Endothelial cell of umbilical vein (primary cell): ENCODE data around the gene IDUA. TPM values are rescaled to one million over a fixed set of nuclear protein-coding genes. Genes with fewer than 3 reads are reported as not detected.

ENCODE experiments used
- BruUV-seq: library from RNA; stranded (reverse); fragments of 400-500 nt; replicated peaks from 2 replicates; lab custom pipeline; 2021; lab: Mats Ljungman, UMichigan
- CTCF ChIA-PET: fragments of 300-600, 350-600 bp; sonication (Branson Sonifier 250); formaldehyde crosslinking; loops from one replicate; lab custom pipeline; 2021; ENCODE audit warnings: antibody characterized with exemption, inconsistent platforms; lab: Charles Lee
- POLR2A ChIA-PET: fragments of 300-600, 350-600 bp; sonication (Branson Sonifier 250); formaldehyde crosslinking; loops from one replicate; lab custom pipeline; 2021; ENCODE audit warnings: antibody characterized with exemption, inconsistent platforms; lab: Charles Lee
- DNase-seq: peaks from one replicate; pipeline ENCODE4 v3.0.0-alpha.2; 2011; ENCODE audit warnings: low read depth, low spot score
- FAIRE-seq: peaks from 2 replicates; lab custom pipeline; 2011; peaks lifted over from hg19 to GRCh38; lab: Jason Lieb, UNC
- H2AFZ ChIP-seq: 2 replicates; pipeline ENCODE4 v1.6.0; 2012; ENCODE audit warnings: low read depth, low read length, control low read depth, inconsistent platforms
- H3K27ac ChIP-seq: 2 replicates; pipeline ENCODE4 v1.5.1; 2011; ENCODE audit warnings: low read depth, mild to moderate bottlenecking, control low read depth, low read length, moderate library complexity; ENCODE audit not compliant: insufficient read depth
- H3K27me3 ChIP-seq, 2 experiments: 2 replicates each; pipeline versions ENCODE4 v1.6.0 to v1.6.1; 2011; ENCODE audit warnings: low read length in 2 of 2, mixed read lengths in 1 of 2; ENCODE audit not compliant: control insufficient read depth in 2 of 2, insufficient read depth in 2 of 2
- H3K36me3 ChIP-seq, 2 experiments: 2 replicates in 1 of 2; 3 replicates in 1 of 2; pipeline ENCODE4 v1.5.1; 2011; ENCODE audit warnings: low read length in 2 of 2, mild to moderate bottlenecking in 1 of 2, moderate library complexity in 1 of 2; ENCODE audit not compliant: control insufficient read depth in 2 of 2, insufficient read depth in 2 of 2; ENCODE audit errors: extremely low read depth in 1 of 2
- H3K4me1 ChIP-seq: 3 replicates; pipeline ENCODE4 v1.5.1; 2011; ENCODE audit warnings: mild to moderate bottlenecking, low read length; ENCODE audit not compliant: control insufficient read depth, insufficient read depth; ENCODE audit errors: extremely low read depth
- H3K4me2 ChIP-seq: 2 replicates; pipeline ENCODE4 v1.6.1; 2011; ENCODE audit warnings: low read length, control low read depth, mixed read lengths; ENCODE audit not compliant: insufficient read depth
- H3K4me3 ChIP-seq, 3 experiments: fragments of 200-600 bp in 1 of 3; sonication (generic), shearing (Covaris generic) in 1 of 3; replicated peaks in 1 of 3; 2 replicates each; pipeline ENCODE4 v1.5.1; 2011 to 2016; ENCODE audit warnings: control low read depth in 3 of 3, low read length in 3 of 3, mild to moderate bottlenecking in 2 of 3, inconsistent platforms in 1 of 3, low read depth in 1 of 3, moderate library complexity in 1 of 3; ENCODE audit not compliant: insufficient read depth in 1 of 3
- H3K79me2 ChIP-seq: 2 replicates; pipeline ENCODE4 v1.6.0; 2012; ENCODE audit warnings: low read length, inconsistent platforms; ENCODE audit not compliant: control insufficient read depth, insufficient read depth
- H3K9ac ChIP-seq: replicated peaks from 2 replicates; pipeline ENCODE3; 2011; ENCODE audit warnings: low read length, control low read depth; ENCODE audit not compliant: insufficient read depth; ENCODE audit errors: extremely low read depth
- H3K9me1 ChIP-seq: replicated peaks from 3 replicates; pipeline ENCODE4 v1.6.0; 2011; ENCODE audit warnings: mild to moderate bottlenecking, low read length; ENCODE audit not compliant: control insufficient read depth, insufficient read depth; ENCODE audit errors: extremely low read depth
- H3K9me3 ChIP-seq: replicated peaks from 2 replicates; pipeline ENCODE4 v1.5.1; 2012; ENCODE audit warnings: low read length, inconsistent platforms; ENCODE audit not compliant: control insufficient read depth, insufficient read depth
- H4K20me1 ChIP-seq: replicated peaks from 2 replicates; pipeline ENCODE3; 2011; ENCODE audit warnings: mild to moderate bottlenecking, low read length; ENCODE audit not compliant: control insufficient read depth, insufficient read depth; ENCODE audit errors: extremely low read depth
- EZH2 ChIP-seq: IDR thresholded peaks from 2 replicates; pipeline ENCODE4 v1.6.1; 2012; ENCODE audit warnings: borderline replicate concordance, low read depth, mild to moderate bottlenecking, moderate library complexity, low read length, inconsistent platforms; ENCODE audit not compliant: severe bottlenecking
- FOS ChIP-seq: IDR thresholded peaks from 2 replicates; pipeline ENCODE4 v1.6.1; 2011; ENCODE audit warnings: mild to moderate bottlenecking, low read length, moderate library complexity, borderline replicate concordance; ENCODE audit not compliant: insufficient read depth
- GATA2 ChIP-seq: IDR thresholded peaks from 2 replicates; pipeline ENCODE4 v1.7.0; 2011; ENCODE audit warnings: low read depth, mild to moderate bottlenecking, moderate library complexity, mixed read lengths, low read length; ENCODE audit not compliant: insufficient read length, insufficient read depth
- JUN ChIP-seq: IDR thresholded peaks from 2 replicates; pipeline ENCODE4 v1.6.1; 2011; ENCODE audit warnings: borderline replicate concordance, low read depth; ENCODE audit not compliant: insufficient read length, insufficient read depth
- MYC ChIP-seq: IDR thresholded peaks from one replicate; pipeline ENCODE4 v1.6.1; 2011; ENCODE audit warnings: mild to moderate bottlenecking, low read depth, low read length
- POLR2A ChIP-seq: IDR thresholded peaks from 2 replicates; pipeline ENCODE4 v1.6.1; 2012; ENCODE audit warnings: low read depth, mild to moderate bottlenecking, control low read depth, low read length
- POLR2AphosphoS5 ChIP-seq: IDR thresholded peaks from 2 replicates; pipeline ENCODE4 v1.6.1; 2012; ENCODE audit warnings: low read depth, mild to moderate bottlenecking, control low read depth, low read length, moderate library complexity; ENCODE audit not compliant: insufficient read depth
- dilution Hi-C: fragments of 300-500 bp; cut with MboI; formaldehyde crosslinking; loops from one replicate; pipeline ENCODE4 v1.15.0; 2019; ENCODE audit warnings: low sequenced_read_pairs; ENCODE audit not compliant: extremely low pct_ligation_motif_present
- intact Hi-C: fragments of 100-400 bp; cut with micrococcal nuclease; formaldehyde crosslinking; loops from one replicate; pipeline ENCODE4 v1.10.0; 2022
- polyA plus RNA-seq, 4 experiments: library from polyadenylated mRNA; depleted of rRNA in 3 of 4; stranded (reverse) in 3 of 4; unstranded in 1 of 4; fragments of >200 nt; gene quantifications; 2 replicates each; pipeline versions ENCODE4 v1.2.1 to v1.2.3, GENCODE V29; 2011 to 2012; ENCODE audit warnings: missing spikeins in 1 of 4
- total RNA-seq: library from RNA; stranded (reverse); gene quantifications from 2 replicates; pipeline ENCODE4 v1.2.3, GENCODE V29; 2021
- TF ChIP-seq, protein P1 (sequence below): IDR thresholded peaks from 2 replicates; pipeline ENCODE4 v1.6.1; 2011; ENCODE audit not compliant: insufficient read depth, insufficient read length
- TF ChIP-seq, protein P2 (sequence below), 2 donors: IDR thresholded peaks; 1 replicate in 1 of 2; 2 replicates in 1 of 2; pipeline ENCODE4 v1.5.1; 2011; ENCODE audit warnings: low read length in 2 of 2, mild to moderate bottlenecking in 2 of 2, moderate library complexity in 2 of 2, control low read depth in 1 of 2, inconsistent platforms in 1 of 2, low read depth in 1 of 2; ENCODE audit not compliant: insufficient read depth in 1 of 2; ENCODE audit errors: extremely low read depth in 1 of 2

The IDUA gene
- total and polyA plus RNA-seq, 2 donors (not counting 3 experiments of a cell fraction or from before 2014, with no cell fraction given) = 19.1 to 34.1 TPM

DNA sequence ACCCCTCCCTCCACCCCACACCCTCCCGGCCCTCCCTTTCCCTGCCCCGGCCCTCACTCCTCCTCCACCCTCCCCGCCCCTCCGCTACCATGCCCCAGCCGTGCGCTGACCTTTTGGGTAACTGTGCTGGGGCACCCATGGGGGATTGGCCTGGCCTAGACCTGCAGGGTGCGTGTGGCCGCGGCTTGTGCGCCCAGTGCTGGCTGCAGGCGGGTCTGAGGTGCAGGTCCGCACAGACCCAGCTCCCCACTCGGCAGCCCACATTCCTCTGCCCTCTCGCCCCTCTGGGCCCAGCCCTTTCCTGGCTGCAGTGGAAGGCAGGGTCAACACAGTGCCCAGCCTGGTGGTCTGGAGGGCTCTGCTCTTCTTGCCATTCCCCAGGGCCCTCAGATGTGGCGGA is 49.3 kb downstream of the IDUA start:
- H3K27me3 ChIP-seq = no peaks in the 10 kb centered on the region
- no peaks in the 10 kb centered on the region for H3K9me1 ChIP-seq
- ChIA-PET CTCF (interaction anchor here (0.6 to 1.6 kb wide), 4 partner anchors 9 to 362 kb away, joined by 3 to 4 read pairs (median 4); partner anchors contain the start of genes ATP5ME and MYL5), POLR2A (no interaction called here)
- H3K4me3 ChIP-seq = no peak overlapping the region
- no peak overlapping the region for H3K27ac ChIP-seq
- TF ChIP-seq GATA2 = no peak
- TF ChIP-seq, protein P1, sequence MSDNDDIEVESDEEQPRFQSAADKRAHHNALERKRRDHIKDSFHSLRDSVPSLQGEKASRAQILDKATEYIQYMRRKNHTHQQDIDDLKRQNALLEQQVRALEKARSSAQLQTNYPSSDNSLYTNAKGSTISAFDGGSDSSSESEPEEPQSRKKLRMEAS = no peak
- no peak for TF ChIP-seq FOS
- no peak for TF ChIP-seq POLR2A
- TF ChIP-seq MYC = no peak
- no peak for TF ChIP-seq POLR2AphosphoS5
- no peak for TF ChIP-seq EZH2
- TF ChIP-seq, protein P2, sequence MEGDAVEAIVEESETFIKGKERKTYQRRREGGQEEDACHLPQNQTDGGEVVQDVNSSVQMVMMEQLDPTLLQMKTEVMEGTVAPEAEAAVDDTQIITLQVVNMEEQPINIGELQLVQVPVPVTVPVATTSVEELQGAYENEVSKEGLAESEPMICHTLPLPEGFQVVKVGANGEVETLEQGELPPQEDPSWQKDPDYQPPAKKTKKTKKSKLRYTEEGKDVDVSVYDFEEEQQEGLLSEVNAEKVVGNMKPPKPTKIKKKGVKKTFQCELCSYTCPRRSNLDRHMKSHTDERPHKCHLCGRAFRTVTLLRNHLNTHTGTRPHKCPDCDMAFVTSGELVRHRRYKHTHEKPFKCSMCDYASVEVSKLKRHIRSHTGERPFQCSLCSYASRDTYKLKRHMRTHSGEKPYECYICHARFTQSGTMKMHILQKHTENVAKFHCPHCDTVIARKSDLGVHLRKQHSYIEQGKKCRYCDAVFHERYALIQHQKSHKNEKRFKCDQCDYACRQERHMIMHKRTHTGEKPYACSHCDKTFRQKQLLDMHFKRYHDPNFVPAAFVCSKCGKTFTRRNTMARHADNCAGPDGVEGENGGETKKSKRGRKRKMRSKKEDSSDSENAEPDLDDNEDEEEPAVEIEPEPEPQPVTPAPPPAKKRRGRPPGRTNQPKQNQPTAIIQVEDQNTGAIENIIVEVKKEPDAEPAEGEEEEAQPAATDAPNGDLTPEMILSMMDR (IDR thresholded peaks at IDR 0.05; ENCODE audit: extremely low read depth in 1 of 2, insufficient read depth in 1 of 2, low read depth in 1 of 2, low read length in 2 of 2) = no peak
- TF ChIP-seq JUN = no peak
- H3K4me2 ChIP-seq = no peak overlapping the region
- no peak overlapping the region for H3K9ac ChIP-seq
- no peak overlapping the region for H2AFZ ChIP-seq
- no TSS peak for BruUV-seq
- H3K4me1 ChIP-seq = no peaks in the 10 kb centered on the region
- dilution Hi-C loops = no loop called here
- intact Hi-C loops = no loop called here
- no peaks in the 10 kb centered on the region for H3K79me2 ChIP-seq
- no peaks in the 10 kb centered on the region for H4K20me1 ChIP-seq
- DNase-seq (no peak), FAIRE-seq (no peak)
- no peaks in the 10 kb centered on the region for H3K9me3 ChIP-seq
- H3K36me3 ChIP-seq = no peaks in the 10 kb centered on the region
